ENCODE data around the gene TGFBI.

Gene TGFBI

DNA sequence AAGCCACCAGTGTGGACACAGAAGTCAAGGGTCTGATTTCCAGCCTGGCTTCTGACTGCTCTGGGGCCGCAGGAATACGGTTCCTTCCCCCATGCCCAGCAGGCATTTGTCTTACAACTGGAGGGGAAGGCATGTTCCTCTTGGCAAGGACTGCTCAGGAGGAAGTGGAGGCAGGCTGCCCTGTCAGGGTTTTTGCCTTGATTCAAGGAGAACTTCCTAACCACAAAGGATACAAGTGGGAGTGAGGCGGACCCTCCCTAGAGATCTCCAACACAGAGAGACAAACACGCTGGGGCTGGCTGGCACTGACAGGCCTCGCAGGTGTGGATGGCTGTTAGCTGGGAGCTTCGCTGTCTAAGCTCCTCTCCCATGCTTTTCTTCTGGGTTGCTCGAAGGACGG, 19.1 kb downstream of the TGFBI start:
- intact Hi-C loops (cut with DNase I; ENCODE audit: low total_unique reads): no loop called here
- Histone ChIP-seq H3K27me3 (no peaks in the 10 kb centered on the region), H3K9me3 (no peaks in the 10 kb centered on the region), H3K36me3 (peaks cover 0 to 50% (median 47%) of the 10 kb centered on the region in 3 donors), H3K4me1 (peaks cover 0 to 12% (median 4%) of the 10 kb centered on the region in 4 donors), H3K27ac (no peak overlapping the region), H3K4me3 (no peak overlapping the region)
- peak; percentile 60 to 72 for DNase-seq
- no peak for TF ChIP-seq CTCF (IDR thresholded peaks at IDR 0.05)

DNA sequence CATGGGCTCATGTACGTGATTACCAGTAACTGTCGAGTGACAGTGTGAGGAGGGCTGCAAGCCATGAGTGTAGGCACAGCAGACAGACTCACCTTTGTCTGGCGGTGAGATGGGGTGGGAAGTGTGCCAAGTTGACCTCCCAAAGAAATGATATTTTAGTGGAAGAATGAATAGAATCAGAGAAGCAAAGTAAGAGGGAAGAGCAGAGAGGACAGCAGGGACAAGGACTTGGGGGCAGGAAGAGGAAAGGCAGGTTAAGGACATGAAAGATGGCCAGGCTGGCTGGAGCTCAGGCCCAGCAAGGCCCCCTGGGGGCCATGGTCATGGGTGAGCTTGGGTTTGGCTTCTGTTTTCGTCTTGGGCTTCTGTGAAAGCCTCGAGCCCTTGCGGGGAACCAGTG, 20.2 kb downstream of the TGFBI start:
- no peak for DNase-seq
- no peaks in the 10 kb centered on the region for H3K9me3 ChIP-seq
- H3K4me1 ChIP-seq: peaks cover 0 to 23% (median 15%) of the 10 kb centered on the region in 4 donors
- no peaks in the 10 kb centered on the region for H3K27me3 ChIP-seq
- H3K36me3 ChIP-seq: peaks cover 0 to 47% (median 43%) of the 10 kb centered on the region in 3 donors
- no peak for TF ChIP-seq CTCF (IDR thresholded peaks at IDR 0.05)
- H3K27ac ChIP-seq: no peak overlapping the region
- intact Hi-C loops (cut with DNase I; ENCODE audit: low total_unique reads): no loop called here
- no peak overlapping the region for H3K4me3 ChIP-seq

DNA sequence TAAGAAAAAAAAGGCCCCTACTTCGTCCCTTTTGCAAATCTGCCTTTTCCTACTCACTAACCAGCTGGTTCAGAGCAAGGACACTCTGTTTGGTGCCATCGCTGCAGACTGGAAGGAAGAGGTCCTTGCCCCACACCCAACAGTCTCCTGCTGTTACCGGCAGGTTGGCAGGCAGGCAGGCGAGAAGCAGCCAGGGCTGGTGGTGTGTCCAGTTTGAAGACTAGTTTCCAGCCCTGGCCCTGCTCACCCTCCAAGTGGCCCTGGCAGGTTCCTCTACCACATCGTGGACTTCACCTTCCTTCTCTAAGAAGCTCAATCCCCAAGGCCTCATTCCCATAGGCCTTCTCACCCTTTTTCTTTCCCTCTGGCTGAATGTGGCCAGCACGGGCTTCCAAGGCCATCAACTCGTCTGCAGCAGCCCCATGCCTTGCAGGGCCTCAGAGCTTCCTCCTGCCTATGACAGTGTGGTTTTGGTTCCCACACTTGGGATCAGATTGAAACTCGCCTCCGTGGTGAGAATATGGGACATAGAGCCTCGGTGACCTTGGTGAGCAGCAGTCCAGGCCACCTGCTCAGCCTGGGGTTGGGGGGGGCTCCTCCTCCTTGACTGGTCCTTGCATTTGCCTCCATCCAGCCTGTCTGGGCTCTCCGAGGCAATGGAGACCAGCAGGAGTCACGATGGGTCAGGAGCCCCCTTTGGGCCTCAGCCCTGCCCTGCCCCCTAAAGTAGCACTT, 22.9 kb downstream of the TGFBI start:
- Histone ChIP-seq H3K4me3 (no peak overlapping the region), H3K4me1 (peaks cover 0 to 42% (median 24%) of the 10 kb centered on the region in 4 donors), H3K27ac (peak overlapping the region; percentile 66 to 77), H3K36me3 (peaks cover 0 to 36% (median 34%) of the 10 kb centered on the region in 3 donors), H3K9me3 (no peaks in the 10 kb centered on the region), H3K27me3 (no peaks in the 10 kb centered on the region)
- intact Hi-C loops (cut with DNase I; ENCODE audit: low total_unique reads): no loop called here
- no peak for TF ChIP-seq CTCF (IDR thresholded peaks at IDR 0.05)
- peak in 1 of 2 donors; percentile 10 for DNase-seq

DNA sequence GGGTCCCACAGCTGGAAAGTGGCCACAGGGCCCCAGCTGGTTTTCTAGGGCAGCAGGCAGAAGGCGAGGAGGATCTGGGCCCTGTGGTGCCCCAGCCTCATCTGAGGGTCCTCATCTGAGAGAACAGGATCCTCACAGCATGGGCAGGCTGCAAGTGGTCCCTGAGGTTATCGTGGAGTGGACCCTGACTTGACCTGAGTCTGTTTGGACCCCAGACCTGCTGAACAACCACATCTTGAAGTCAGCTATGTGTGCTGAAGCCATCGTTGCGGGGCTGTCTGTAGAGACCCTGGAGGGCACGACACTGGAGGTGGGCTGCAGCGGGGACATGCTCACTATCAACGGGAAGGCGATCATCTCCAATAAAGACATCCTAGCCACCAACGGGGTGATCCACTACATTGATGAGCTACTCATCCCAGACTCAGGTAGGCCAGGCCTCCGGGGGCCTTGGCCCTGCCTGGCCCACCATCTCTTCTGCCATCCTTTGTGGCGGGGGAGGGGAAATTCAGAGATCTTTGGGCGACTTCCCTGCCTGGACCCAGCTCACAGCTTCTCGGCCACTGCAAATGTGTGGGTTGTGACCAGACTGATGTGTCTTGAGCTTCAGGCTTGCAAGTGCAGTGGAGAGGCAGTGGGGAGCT, 24.0 kb downstream of the TGFBI start:
- H3K27me3 ChIP-seq: no peaks in the 10 kb centered on the region
- TF ChIP-seq CTCF (IDR thresholded peaks at IDR 0.05): no peak
- no peak overlapping the region for H3K4me3 ChIP-seq
- intact Hi-C loops (cut with DNase I; ENCODE audit: low total_unique reads): no loop called here
- H3K4me1 ChIP-seq: peaks cover 0 to 54% (median 33%) of the 10 kb centered on the region in 4 donors
- no peak for DNase-seq
- H3K27ac ChIP-seq: peak overlapping the region; percentile 66 to 77
- H3K9me3 ChIP-seq: no peaks in the 10 kb centered on the region
- H3K36me3 ChIP-seq: peaks cover 0 to 28% (median 22%) of the 10 kb centered on the region in 3 donors

DNA sequence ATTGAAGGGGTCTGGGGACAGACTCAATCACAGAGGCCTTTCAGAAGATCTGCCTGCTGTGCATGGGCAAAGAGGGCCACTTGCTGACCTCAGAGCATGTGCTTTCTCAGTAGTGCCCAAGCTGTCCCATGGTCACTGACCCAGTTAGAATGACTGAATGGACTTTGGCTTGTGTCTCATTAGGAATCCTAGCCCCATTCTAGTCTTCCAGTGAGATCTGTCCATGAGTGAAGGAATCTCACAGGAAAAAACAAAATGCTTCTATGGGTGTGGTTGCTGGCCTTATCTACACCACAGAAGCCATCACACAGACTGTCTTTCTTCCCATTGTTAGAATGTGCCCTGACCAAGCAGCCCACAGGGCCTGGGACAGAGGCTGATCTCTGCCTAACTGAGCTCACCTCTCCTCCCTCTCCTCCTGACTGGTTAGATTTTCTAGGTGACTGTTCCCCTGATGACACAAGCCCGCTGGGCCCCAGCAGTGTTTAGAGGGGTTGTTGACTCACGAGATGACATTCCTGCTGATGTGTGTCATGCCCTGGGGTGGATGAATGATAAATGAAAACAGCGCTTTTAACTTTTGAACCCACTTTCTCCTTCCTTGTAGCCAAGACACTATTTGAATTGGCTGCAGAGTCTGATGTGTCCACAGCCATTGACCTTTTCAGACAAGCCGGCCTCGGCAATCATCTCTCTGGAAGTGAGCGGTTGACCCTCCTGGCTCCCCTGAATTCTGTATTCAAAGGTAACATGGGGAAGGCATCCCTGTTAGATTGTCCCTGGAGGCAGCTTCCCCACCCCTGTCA, 24.8 kb downstream of the TGFBI start:
- intact Hi-C loops (cut with DNase I; ENCODE audit: low total_unique reads): no loop called here
- H3K4me1 ChIP-seq: peaks cover 0 to 61% (median 39%) of the 10 kb centered on the region in 4 donors

More for the DNA sequence above, 24.8 kb downstream of the TGFBI start:
- H3K27me3 ChIP-seq: no peaks in the 10 kb centered on the region
- no peak overlapping the region for H3K4me3 ChIP-seq
- DNase-seq: peak; percentile 85 to 87
- TF ChIP-seq CTCF (IDR thresholded peaks at IDR 0.05): no peak
- H3K27ac ChIP-seq: peak overlapping the region; percentile 66 to 77
- H3K9me3 ChIP-seq: no peaks in the 10 kb centered on the region
- peaks cover 0 to 22% (median 15%) of the 10 kb centered on the region in 3 donors for H3K36me3 ChIP-seq
